HepG2 (cell line): ENCODE results near the gene PIEZO1. TPM values are rescaled to one million over a fixed set of nuclear protein-coding genes. Genes with fewer than 3 reads are reported as not detected.
A peak's percentile ranks its signal among the peaks of the same experiment; 100 is the strongest.

Experiments used
- ATAD3A ChIP-seq: sonication (generic); formaldehyde crosslinking; IDR thresholded peaks from 2 replicates; pipeline ENCODE4 v1.4.0; 2020; ENCODE audit warnings: missing genetic modification reagents
- ATF7-NPFF ChIP-seq: sonication (generic); formaldehyde crosslinking; IDR thresholded peaks from 2 replicates; pipeline ENCODE4 v1.8.1; 2023; ENCODE audit warnings: mild to moderate bottlenecking, low read depth, missing genetic modification reagents, moderate library complexity
- KAT8 ChIP-seq: IDR thresholded peaks from 2 replicates; pipeline ENCODE4 v1.6.1; 2016; ENCODE audit warnings: missing genetic modification reagents, missing compliant biosample characterization
- KDM1A ChIP-seq: IDR thresholded peaks from 2 replicates; pipeline ENCODE4 v1.6.1; 2016; ENCODE audit warnings: missing compliant biosample characterization
- KMT2B ChIP-seq: IDR thresholded peaks from 2 replicates; pipeline ENCODE4 v1.6.1; 2016; ENCODE audit warnings: missing genetic modification reagents, missing compliant biosample characterization
- POLR2AphosphoS2 ChIP-seq: IDR thresholded peaks from 2 replicates; pipeline ENCODE4 v1.6.1; 2011; ENCODE audit warnings: low read depth, low read length, improper control_type of control experiment
- RBM39 ChIP-seq: fragments of 200-400 bp; formaldehyde crosslinking; IDR thresholded peaks from one replicate; pipeline ENCODE4 v1.6.1; 2018; ENCODE audit warnings: antibody characterized with exemption, mild to moderate bottlenecking, low read depth, low read length; ENCODE audit not compliant: poor library complexity, severe bottlenecking
- REPIN1 ChIP-seq: sonication (generic); formaldehyde crosslinking; IDR thresholded peaks from 2 replicates; pipeline ENCODE4 v1.8.0; 2022; ENCODE audit warnings: missing genetic modification reagents, low read depth, mild to moderate bottlenecking, borderline replicate concordance
- REXO4 ChIP-seq: sonication (generic); formaldehyde crosslinking; IDR thresholded peaks from 2 replicates; pipeline ENCODE4 v1.8.0; 2022; ENCODE audit warnings: missing genetic modification reagents, mild to moderate bottlenecking, borderline replicate concordance
- RXRB ChIP-seq: IDR thresholded peaks from 2 replicates; pipeline ENCODE4 v1.6.1; 2016; ENCODE audit warnings: borderline replicate concordance, missing genetic modification reagents, missing compliant biosample characterization
- SAP130 ChIP-seq: IDR thresholded peaks from 2 replicates; pipeline ENCODE4 v1.6.1; 2016; ENCODE audit warnings: low read depth
- TSC22D2 ChIP-seq: sonication (generic); formaldehyde crosslinking; IDR thresholded peaks from 2 replicates; pipeline ENCODE4 v1.5.1; 2020; ENCODE audit warnings: missing genetic modification reagents, mild to moderate bottlenecking, borderline replicate concordance
- ZFX ChIP-seq: sonication (generic); formaldehyde crosslinking; IDR thresholded peaks from 2 replicates; pipeline ENCODE4 v1.4.0; 2020; ENCODE audit warnings: mild to moderate bottlenecking, low read depth, missing genetic modification reagents, moderate library complexity
- ZNF230 ChIP-seq: sonication (generic); formaldehyde crosslinking; IDR thresholded peaks from 2 replicates; pipeline ENCODE4 v1.4.0; 2020; ENCODE audit warnings: mild to moderate bottlenecking, missing genetic modification reagents
- ZNF431 ChIP-seq: sonication (generic); formaldehyde crosslinking; IDR thresholded peaks from 2 replicates; pipeline ENCODE4 v1.9.0; 2022; ENCODE audit warnings: missing genetic modification reagents, low read depth, mild to moderate bottlenecking, borderline replicate concordance
- ZNF564 ChIP-seq: sonication (generic); formaldehyde crosslinking; IDR thresholded peaks from 2 replicates; pipeline ENCODE4 v1.8.1; 2023; ENCODE audit warnings: mild to moderate bottlenecking, missing genetic modification reagents
- ZNF816 ChIP-seq: sonication (generic); formaldehyde crosslinking; IDR thresholded peaks from 2 replicates; pipeline ENCODE4 v1.8.0; 2022; ENCODE audit warnings: missing genetic modification reagents, mild to moderate bottlenecking, borderline replicate concordance
- ZNF841 ChIP-seq: sonication (generic); formaldehyde crosslinking; IDR thresholded peaks from 2 replicates; pipeline ENCODE4 v1.8.1; 2023; ENCODE audit warnings: missing genetic modification reagents, borderline replicate concordance
- polyA plus RNA-seq, 8 experiments: library from polyadenylated mRNA; depleted of rRNA in 3 of 8; stranded (reverse) in 7 of 8; unstranded in 1 of 8; fragments of >200 nt; fragmentation: Illumina TruSeq in 4 of 8; extraction: Trizol in 4 of 8; gene quantifications; 2 replicates each; pipeline versions ENCODE4 v1.2.1 to v1.2.3, GENCODE V29; 2011 to 2016; ENCODE audit warnings: low read depth in 4 of 8, missing spikeins in 1 of 8, mixed read lengths in 1 of 8; ENCODE audit not compliant: insufficient read depth in 1 of 8
- total RNA-seq, 5 experiments: library from RNA; depleted of rRNA; stranded (reverse); fragments of >200 nt; fragmentation: Illumina TruSeq; extraction: Trizol; gene quantifications; 2 replicates each; pipeline ENCODE4 v1.2.3, GENCODE V29; 2016; ENCODE audit warnings: low read depth in 1 of 5
- TF ChIP-seq, protein P1 (sequence below): IDR thresholded peaks from 2 replicates; pipeline ENCODE4 v1.6.1; 2016
- TF ChIP-seq, protein P2 (sequence below): sonication (generic); formaldehyde crosslinking; IDR thresholded peaks from 2 replicates; pipeline ENCODE4 v1.4.0; 2020; ENCODE audit warnings: missing genetic modification reagents, borderline replicate concordance
- TF ChIP-seq, protein P3 (sequence below): sonication (generic); formaldehyde crosslinking; IDR thresholded peaks from 2 replicates; pipeline ENCODE4; 2020; ENCODE audit warnings: missing genetic modification reagents, mild to moderate bottlenecking, borderline replicate concordance
- TF ChIP-seq, protein P4 (sequence below): sonication (generic); formaldehyde crosslinking; IDR thresholded peaks from 2 replicates; pipeline ENCODE4 v1.5.1; 2020; ENCODE audit warnings: missing genetic modification reagents, mild to moderate bottlenecking, borderline replicate concordance

PIEZO1 gene
- total and polyA plus RNA-seq, 2 of the 13 experiments (the other 11 are each of a cell fraction or from before 2014, with no cell fraction given), result 67.9 to 85.0 TPM

DNA sequence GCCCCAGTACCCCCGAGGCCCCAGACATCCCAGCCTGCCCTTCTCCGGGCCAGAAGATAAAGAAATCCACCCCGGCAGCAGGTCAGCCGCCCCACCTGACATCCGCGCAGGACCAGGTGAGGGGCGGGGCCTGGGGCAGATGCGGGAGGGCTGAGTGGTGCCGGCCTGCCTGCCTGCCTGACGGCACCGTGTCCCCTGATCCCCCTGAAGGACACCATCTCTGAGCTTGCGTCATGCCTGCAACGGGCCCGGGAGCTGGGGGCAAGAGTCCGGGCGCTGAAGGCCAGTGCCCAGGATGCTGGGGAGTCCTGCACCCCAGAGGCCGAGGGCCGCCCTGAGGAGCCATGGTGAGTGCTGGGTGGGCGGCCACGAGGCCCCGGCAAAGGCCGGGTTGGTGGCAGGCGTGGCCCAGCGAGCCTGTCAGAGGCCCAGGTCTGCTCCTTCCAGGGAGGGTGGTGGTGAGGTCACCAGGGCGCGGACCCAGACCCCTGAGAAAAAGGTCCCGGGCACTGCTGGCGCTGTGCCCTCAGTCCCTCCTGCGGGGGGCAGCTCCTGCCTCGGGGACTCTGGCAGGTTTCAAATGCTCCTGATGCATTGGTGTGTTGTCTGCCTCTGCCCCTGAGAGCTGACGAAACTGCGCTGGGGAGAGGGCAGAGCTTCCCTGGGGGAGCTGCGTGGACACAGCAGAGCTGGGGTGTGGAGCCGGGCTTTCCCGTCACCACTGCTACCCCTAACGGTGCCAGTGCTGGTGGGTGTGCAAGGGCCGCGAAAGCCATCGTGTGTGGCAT, 19.7 kb upstream of the PIEZO1 start (continued):
- no peak for TF ChIP-seq KDM1A (CRISPR knock-in tag)
- no peak for TF ChIP-seq POLR2AphosphoS2
- TF ChIP-seq ZNF230, result no peak
- TF ChIP-seq ZFX (CRISPR knock-in tag), result peak; percentile 79
- TF ChIP-seq ZNF431 (CRISPR knock-in tag), result no peak
- no peak for TF ChIP-seq ZNF816
- TF ChIP-seq, protein P1, sequence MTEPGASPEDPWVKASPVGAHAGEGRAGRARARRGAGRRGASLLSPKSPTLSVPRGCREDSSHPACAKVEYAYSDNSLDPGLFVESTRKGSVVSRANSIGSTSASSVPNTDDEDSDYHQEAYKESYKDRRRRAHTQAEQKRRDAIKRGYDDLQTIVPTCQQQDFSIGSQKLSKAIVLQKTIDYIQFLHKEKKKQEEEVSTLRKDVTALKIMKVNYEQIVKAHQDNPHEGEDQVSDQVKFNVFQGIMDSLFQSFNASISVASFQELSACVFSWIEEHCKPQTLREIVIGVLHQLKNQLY (CRISPR knock-in tag), result no peak
- TF ChIP-seq RXRB (CRISPR knock-in tag), result peak; percentile 36; the same call in 1 of the 2 replicates
- no peak for TF ChIP-seq ATAD3A (CRISPR knock-in tag)
- no peak for TF ChIP-seq KMT2B
- TF ChIP-seq, protein P2, sequence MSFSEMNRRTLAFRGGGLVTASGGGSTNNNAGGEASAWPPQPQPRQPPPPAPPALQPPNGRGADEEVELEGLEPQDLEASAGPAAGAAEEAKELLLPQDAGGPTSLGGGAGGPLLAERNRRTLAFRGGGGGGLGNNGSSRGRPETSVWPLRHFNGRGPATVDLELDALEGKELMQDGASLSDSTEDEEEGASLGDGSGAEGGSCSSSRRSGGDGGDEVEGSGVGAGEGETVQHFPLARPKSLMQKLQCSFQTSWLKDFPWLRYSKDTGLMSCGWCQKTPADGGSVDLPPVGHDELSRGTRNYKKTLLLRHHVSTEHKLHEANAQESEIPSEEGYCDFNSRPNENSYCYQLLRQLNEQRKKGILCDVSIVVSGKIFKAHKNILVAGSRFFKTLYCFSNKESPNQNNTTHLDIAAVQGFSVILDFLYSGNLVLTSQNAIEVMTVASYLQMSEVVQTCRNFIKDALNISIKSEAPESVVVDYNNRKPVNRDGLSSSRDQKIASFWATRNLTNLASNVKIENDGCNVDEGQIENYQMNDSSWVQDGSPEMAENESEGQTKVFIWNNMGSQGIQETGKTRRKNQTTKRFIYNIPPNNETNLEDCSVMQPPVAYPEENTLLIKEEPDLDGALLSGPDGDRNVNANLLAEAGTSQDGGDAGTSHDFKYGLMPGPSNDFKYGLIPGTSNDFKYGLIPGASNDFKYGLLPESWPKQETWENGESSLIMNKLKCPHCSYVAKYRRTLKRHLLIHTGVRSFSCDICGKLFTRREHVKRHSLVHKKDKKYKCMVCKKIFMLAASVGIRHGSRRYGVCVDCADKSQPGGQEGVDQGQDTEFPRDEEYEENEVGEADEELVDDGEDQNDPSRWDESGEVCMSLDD (CRISPR knock-in tag), result peak; percentile 97
- TF ChIP-seq ZNF841 (CRISPR knock-in tag), result 0 out of 2 replicates have a peak, but pooled peaks have one; percentile 13
- TF ChIP-seq, protein P3, sequence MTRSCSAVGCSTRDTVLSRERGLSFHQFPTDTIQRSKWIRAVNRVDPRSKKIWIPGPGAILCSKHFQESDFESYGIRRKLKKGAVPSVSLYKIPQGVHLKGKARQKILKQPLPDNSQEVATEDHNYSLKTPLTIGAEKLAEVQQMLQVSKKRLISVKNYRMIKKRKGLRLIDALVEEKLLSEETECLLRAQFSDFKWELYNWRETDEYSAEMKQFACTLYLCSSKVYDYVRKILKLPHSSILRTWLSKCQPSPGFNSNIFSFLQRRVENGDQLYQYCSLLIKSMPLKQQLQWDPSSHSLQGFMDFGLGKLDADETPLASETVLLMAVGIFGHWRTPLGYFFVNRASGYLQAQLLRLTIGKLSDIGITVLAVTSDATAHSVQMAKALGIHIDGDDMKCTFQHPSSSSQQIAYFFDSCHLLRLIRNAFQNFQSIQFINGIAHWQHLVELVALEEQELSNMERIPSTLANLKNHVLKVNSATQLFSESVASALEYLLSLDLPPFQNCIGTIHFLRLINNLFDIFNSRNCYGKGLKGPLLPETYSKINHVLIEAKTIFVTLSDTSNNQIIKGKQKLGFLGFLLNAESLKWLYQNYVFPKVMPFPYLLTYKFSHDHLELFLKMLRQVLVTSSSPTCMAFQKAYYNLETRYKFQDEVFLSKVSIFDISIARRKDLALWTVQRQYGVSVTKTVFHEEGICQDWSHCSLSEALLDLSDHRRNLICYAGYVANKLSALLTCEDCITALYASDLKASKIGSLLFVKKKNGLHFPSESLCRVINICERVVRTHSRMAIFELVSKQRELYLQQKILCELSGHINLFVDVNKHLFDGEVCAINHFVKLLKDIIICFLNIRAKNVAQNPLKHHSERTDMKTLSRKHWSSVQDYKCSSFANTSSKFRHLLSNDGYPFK (CRISPR knock-in tag), result peak; percentile 51; the same call in 1 of the 2 replicates
- TF ChIP-seq, protein P4, sequence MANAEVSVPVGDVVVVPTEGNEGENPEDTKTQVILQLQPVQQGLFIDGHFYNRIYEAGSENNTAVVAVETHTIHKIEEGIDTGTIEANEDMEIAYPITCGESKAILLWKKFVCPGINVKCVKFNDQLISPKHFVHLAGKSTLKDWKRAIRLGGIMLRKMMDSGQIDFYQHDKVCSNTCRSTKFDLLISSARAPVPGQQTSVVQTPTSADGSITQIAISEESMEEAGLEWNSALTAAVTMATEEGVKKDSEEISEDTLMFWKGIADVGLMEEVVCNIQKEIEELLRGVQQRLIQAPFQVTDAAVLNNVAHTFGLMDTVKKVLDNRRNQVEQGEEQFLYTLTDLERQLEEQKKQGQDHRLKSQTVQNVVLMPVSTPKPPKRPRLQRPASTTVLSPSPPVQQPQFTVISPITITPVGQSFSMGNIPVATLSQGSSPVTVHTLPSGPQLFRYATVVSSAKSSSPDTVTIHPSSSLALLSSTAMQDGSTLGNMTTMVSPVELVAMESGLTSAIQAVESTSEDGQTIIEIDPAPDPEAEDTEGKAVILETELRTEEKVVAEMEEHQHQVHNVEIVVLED (CRISPR knock-in tag), result no peak
- TF ChIP-seq REXO4 (CRISPR knock-in tag), result no peak
- TF ChIP-seq ATF7-NPFF (CRISPR knock-in tag), result peak; percentile 90
- TF ChIP-seq SAP130 (CRISPR knock-in tag), result peak; percentile 93
- TF ChIP-seq TSC22D2 (CRISPR knock-in tag), result no peak
- peak; percentile 18 for TF ChIP-seq RBM39
- peak; percentile 47; the same call in 1 of the 2 replicates for TF ChIP-seq KAT8 (CRISPR knock-in tag)
- TF ChIP-seq ZNF564 (CRISPR knock-in tag), result no peak
- TF ChIP-seq REPIN1, result no peak; the same call in 1 of the 2 replicates
- TF ChIP-seq, all 625 proteins: peak for 165
